ENCODE results near the gene GLYR1. TPM values are rescaled to one million over a fixed set of nuclear protein-coding genes. Genes with fewer than 3 reads are reported as not detected.

Gene GLYR1
- total and polyA plus RNA-seq, 2 donors (not counting 1 experiment from before 2014, with no cell fraction given) = 34.0 to 137 TPM

DNA sequence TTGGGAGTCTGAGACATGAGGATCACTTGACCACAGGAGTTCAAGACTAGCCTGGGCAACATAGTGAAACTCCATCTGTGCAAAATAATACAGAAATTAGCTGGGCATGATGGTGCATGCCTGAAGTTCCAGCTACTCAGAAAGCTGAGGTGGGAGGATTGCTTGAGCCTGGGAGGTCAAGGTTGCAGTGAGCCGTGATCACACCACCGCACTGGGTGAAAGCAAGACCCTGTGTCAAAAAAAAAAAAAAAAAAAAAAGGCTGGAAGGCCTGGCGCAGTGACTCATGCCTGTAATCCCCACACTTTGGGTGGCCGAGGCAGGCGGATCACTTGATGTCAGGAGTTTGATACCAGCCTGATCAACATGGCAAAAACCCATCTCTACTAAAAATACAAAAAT, 8.3 kb upstream of the GLYR1 start:
- Histone ChIP-seq H3K79me2 (ENCODE audit: control insufficient read depth, insufficient read depth, low read length) (peaks cover 65% of the 10 kb centered on the region), H4K20me1 (ENCODE audit: control insufficient read depth, insufficient read depth, low read length, poor library complexity, severe bottlenecking) (peaks cover 9% of the 10 kb centered on the region), H3K4me3 (ENCODE audit: control extremely low read depth in 1 of 5, extremely low read depth in 1 of 5, insufficient read depth in 1 of 5, low read depth in 2 of 5, low read length in 4 of 5) (no peak overlapping the region), H3K27me3 (replicated peaks in 1 of 4; ENCODE audit: control extremely low read depth in 1 of 4, control insufficient read depth in 3 of 4, insufficient read depth in 4 of 4, low read length in 3 of 4) (no peaks in the 10 kb centered on the region), H3K9ac (ENCODE audit: low read length) (no peak overlapping the region), H3K9me3 (ENCODE audit: control extremely low read depth in 1 of 3, control insufficient read depth in 2 of 3, insufficient read depth in 1 of 3, low read length in 2 of 3) (no peaks in the 10 kb centered on the region), H3K4me2 (replicated peaks; ENCODE audit: low read depth, low read length, poor library complexity, severe bottlenecking) (no peak overlapping the region), H3K36me3 (replicated peaks in 1 of 2; ENCODE audit: control extremely low read depth in 1 of 2, control insufficient read depth in 1 of 2, extremely low read depth in 1 of 2, insufficient read depth in 2 of 2, low read length in 1 of 2) (peaks cover 11 to 56% of the 10 kb centered on the region in 2 experiments), H3K27ac (ENCODE audit: low read length in 2 of 2) (no peak overlapping the region), H3K4me1 (ENCODE audit: control insufficient read depth in 2 of 2, insufficient read depth in 2 of 2, low read length in 2 of 2) (peaks cover 0 to 1% of the 10 kb centered on the region in 2 donors), H2AFZ (ENCODE audit: insufficient read depth, low read depth, low read length, poor library complexity, severe bottlenecking) (no peak overlapping the region)
- ATAC-seq (ENCODE audit: low read depth) = no peak
- POLR2A ChIA-PET = no interaction called here
- H3K4me1 Mint-ChIP-seq = peaks cover 7% of the 10 kb centered on the region
- TF ChIP-seq EZH2 (IDR thresholded peaks at IDR 0.05; ENCODE audit: borderline replicate concordance, insufficient read depth, low read depth, low read length, poor library complexity, severe bottlenecking) (no peak), CTCF (IDR thresholded peaks at IDR 0.05) (no peak)
- no peaks in the 10 kb centered on the region for H3K9me3 Mint-ChIP-seq (ENCODE audit: insufficient read depth)
- 75% methylated on average over 4 of the region's 5 CpGs for WGBS (ENCODE audit: insufficient coverage)
- no peak for DNase-seq
- no peak overlapping the region for H3K4me3 Mint-ChIP-seq
- H3K27ac Mint-ChIP-seq = no peak overlapping the region
- CTCF ChIA-PET = no interaction called here
- intact Hi-C loops (cut with micrococcal nuclease) = no loop called here
- no peaks in the 10 kb centered on the region for H3K27me3 Mint-ChIP-seq

DNA sequence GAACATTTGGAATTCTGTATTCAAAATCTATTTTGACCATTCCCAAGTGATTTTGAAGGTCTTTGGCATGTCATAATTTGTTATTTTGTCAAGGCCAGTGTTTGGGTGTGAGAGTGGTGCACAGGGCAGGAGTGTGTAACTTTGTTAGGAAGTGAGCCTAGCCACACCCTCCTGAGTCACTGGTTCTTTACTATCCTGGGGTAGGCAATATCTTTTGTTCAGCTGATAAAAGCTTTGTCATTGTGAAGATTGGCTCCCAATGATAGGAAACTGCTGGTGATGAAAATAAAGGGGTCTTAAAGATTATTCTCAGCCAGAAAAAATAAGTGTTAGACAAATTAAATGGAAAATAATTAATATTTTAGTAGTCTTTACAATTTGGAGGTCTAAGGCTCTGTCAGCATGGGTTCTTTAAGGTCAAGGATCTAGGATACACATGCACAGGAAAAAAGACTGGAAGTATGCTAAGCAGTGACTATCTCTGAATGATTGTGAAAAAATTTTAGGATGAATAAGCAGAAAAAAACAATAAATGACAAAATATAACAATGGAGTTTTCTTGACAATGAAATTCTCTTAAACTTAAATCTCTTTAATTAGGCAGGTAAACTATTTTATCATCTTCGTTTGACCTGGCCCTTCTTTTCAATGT, 5.3 kb upstream of the GLYR1 start:
- Histone ChIP-seq H3K27ac (ENCODE audit: low read length in 2 of 2) (no peak overlapping the region), H2AFZ (ENCODE audit: insufficient read depth, low read depth, low read length, poor library complexity, severe bottlenecking) (no peak overlapping the region), H3K27me3 (replicated peaks in 1 of 4; ENCODE audit: control extremely low read depth in 1 of 4, control insufficient read depth in 3 of 4, insufficient read depth in 4 of 4, low read length in 3 of 4) (no peaks in the 10 kb centered on the region), H3K4me3 (ENCODE audit: control extremely low read depth in 1 of 5, extremely low read depth in 1 of 5, insufficient read depth in 1 of 5, low read depth in 2 of 5, low read length in 4 of 5) (no peak overlapping the region), H4K20me1 (ENCODE audit: control insufficient read depth, insufficient read depth, low read length, poor library complexity, severe bottlenecking) (peaks cover 24% of the 10 kb centered on the region), H3K4me2 (replicated peaks; ENCODE audit: low read depth, low read length, poor library complexity, severe bottlenecking) (no peak overlapping the region), H3K9me3 (ENCODE audit: control extremely low read depth in 1 of 3, control insufficient read depth in 2 of 3, insufficient read depth in 1 of 3, low read length in 2 of 3) (no peaks in the 10 kb centered on the region), H3K9ac (ENCODE audit: low read length) (no peak overlapping the region), H3K36me3 (replicated peaks in 1 of 2; ENCODE audit: control extremely low read depth in 1 of 2, control insufficient read depth in 1 of 2, extremely low read depth in 1 of 2, insufficient read depth in 2 of 2, low read length in 1 of 2) (peaks cover 2 to 26% of the 10 kb centered on the region in 2 experiments), H3K79me2 (ENCODE audit: control insufficient read depth, insufficient read depth, low read length) (peaks cover 65% of the 10 kb centered on the region), H3K4me1 (ENCODE audit: control insufficient read depth in 2 of 2, insufficient read depth in 2 of 2, low read length in 2 of 2) (peaks cover 14 to 19% of the 10 kb centered on the region in 2 donors)
- 100% methylated on average over 1 of the region's 1 CpG for WGBS (ENCODE audit: insufficient coverage)
- ATAC-seq (ENCODE audit: low read depth) (no peak), DNase-seq (no peak)
- no peak overlapping the region for H3K27ac Mint-ChIP-seq
- no peaks in the 10 kb centered on the region for H3K27me3 Mint-ChIP-seq
- TF ChIP-seq EZH2 (IDR thresholded peaks at IDR 0.05; ENCODE audit: borderline replicate concordance, insufficient read depth, low read depth, low read length, poor library complexity, severe bottlenecking) (no peak), CTCF (IDR thresholded peaks at IDR 0.05) (no peak)
- H3K9me3 Mint-ChIP-seq (ENCODE audit: insufficient read depth) = no peaks in the 10 kb centered on the region
- ChIA-PET POLR2A (no interaction called here), CTCF (no interaction called here)
- intact Hi-C loops (cut with micrococcal nuclease) = no loop called here
- peaks cover 24% of the 10 kb centered on the region for H3K4me1 Mint-ChIP-seq
- no peak overlapping the region for H3K4me3 Mint-ChIP-seq

Data from B cell (primary cell).